ENCODE results near the gene HOXA10. TPM values are rescaled to one million over a fixed set of nuclear protein-coding genes. Genes with fewer than 3 reads are reported as not detected.

The HOXA10 gene
- total RNA-seq, 1 experiment from 2014 or later = 6.1 TPM

GRCh38 chr7:27191833-27192545, 17.9 kb upstream of the HOXA10 start:
- no peak for DNase-seq (ENCODE audit: low spot score)

GRCh38 chr7:27191161-27191731, 17.1 kb upstream of the HOXA10 start:
- no peak for DNase-seq (ENCODE audit: low spot score)

GRCh38 chr7:27189997-27190748, 16.1 kb upstream of the HOXA10 start:
- no peak for DNase-seq (ENCODE audit: low spot score)

- no peak for DNase-seq (ENCODE audit: low spot score)
These were observed 15.3 kb upstream of the HOXA10 start for GRCh38 chr7:27189295-27189996.

GRCh38 chr7:27188386-27189294, 14.5 kb upstream of the HOXA10 start:
- no peak for DNase-seq (ENCODE audit: low spot score)

GRCh38 chr7:27187475-27188385, 13.6 kb upstream of the HOXA10 start:
- DNase-seq (ENCODE audit: low spot score) = no peak

- no peak for DNase-seq (ENCODE audit: low spot score)
These were observed 12.8 kb upstream of the HOXA10 start for GRCh38 chr7:27186668-27187474.

GRCh38 chr7:27185854-27186667, 11.9 kb upstream of the HOXA10 start:
- no peak for DNase-seq (ENCODE audit: low spot score)

- DNase-seq (ENCODE audit: low spot score) = no peak
These were observed 11.1 kb upstream of the HOXA10 start, which contains the start of gene HOXA11 for GRCh38 chr7:27185013-27185853. Gene HOXA11, minus strand, starts transcription at chr7:27185232. Its CDS starts 88 bp downstream, at chr7:27185144.

- no peak for DNase-seq (ENCODE audit: low spot score)
These were observed 10.4 kb upstream of the HOXA10 start for GRCh38 chr7:27184337-27185012.

GRCh38 chr7:27183682-27184336, 9.7 kb upstream of the HOXA10 start:
- DNase-seq (ENCODE audit: low spot score) = no peak

GRCh38 chr7:27182861-27183681, 9.0 kb upstream of the HOXA10 start:
- no peak for DNase-seq (ENCODE audit: low spot score)

GRCh38 chr7:27182285-27182841, 8.2 kb upstream of the HOXA10 start:
- DNase-seq (ENCODE audit: low spot score) = no peak

GRCh38 chr7:27181795-27182275, 7.7 kb upstream of the HOXA10 start:
- no peak for DNase-seq (ENCODE audit: low spot score)
